Measurements from ENCODE around the gene DPF1. TPM values are rescaled to one million over a fixed set of nuclear protein-coding genes. Genes with fewer than 3 reads are reported as not detected.

The DPF1 gene
- polyA plus RNA-seq, 1 donor (not counting 4 experiments of a cell fraction or from before 2014, with no cell fraction given), result 1.5 TPM

DNA sequence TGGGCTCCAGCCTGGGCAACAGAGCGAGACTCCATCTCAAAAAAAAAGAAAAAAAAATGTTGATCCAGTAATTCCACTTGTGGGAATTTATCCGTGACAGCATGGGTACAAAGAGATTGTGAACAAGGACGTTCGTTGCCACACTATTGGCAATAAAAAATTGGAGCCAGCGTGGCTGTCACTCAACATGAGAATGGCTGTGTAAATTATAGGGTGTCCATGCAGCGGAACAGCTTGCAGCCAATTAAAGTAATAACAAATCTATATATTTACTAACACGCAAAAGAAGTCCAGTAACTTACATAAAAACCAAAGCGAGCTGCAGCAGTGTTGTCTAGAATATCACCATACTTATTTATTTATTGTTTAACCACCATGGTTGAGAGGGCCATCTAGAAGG lies 19.3 kb downstream of the DPF1 start:
- no peak overlapping the region for H3K4me3 ChIP-seq (ENCODE audit: control insufficient read depth in 2 of 3, extremely low read depth in 1 of 3, insufficient read depth in 2 of 3, low read depth in 1 of 3, low read length in 3 of 3)
- H2AFZ ChIP-seq (ENCODE audit: control insufficient read depth, low read length), result no peak overlapping the region
- H3K4me1 ChIP-seq (ENCODE audit: control insufficient read depth, extremely low read depth, insufficient read depth, low read length), result peaks cover 7% of the 10 kb centered on the region
- no peak for TF ChIP-seq EZH2 (IDR thresholded peaks at IDR 0.05; ENCODE audit: low read length)
- TF ChIP-seq, protein P1, sequence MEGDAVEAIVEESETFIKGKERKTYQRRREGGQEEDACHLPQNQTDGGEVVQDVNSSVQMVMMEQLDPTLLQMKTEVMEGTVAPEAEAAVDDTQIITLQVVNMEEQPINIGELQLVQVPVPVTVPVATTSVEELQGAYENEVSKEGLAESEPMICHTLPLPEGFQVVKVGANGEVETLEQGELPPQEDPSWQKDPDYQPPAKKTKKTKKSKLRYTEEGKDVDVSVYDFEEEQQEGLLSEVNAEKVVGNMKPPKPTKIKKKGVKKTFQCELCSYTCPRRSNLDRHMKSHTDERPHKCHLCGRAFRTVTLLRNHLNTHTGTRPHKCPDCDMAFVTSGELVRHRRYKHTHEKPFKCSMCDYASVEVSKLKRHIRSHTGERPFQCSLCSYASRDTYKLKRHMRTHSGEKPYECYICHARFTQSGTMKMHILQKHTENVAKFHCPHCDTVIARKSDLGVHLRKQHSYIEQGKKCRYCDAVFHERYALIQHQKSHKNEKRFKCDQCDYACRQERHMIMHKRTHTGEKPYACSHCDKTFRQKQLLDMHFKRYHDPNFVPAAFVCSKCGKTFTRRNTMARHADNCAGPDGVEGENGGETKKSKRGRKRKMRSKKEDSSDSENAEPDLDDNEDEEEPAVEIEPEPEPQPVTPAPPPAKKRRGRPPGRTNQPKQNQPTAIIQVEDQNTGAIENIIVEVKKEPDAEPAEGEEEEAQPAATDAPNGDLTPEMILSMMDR (optimal IDR thresholded peaks at IDR 0.05 in 1 of 3, IDR thresholded peaks at IDR 0.05 in 1 of 3, conservative IDR thresholded peaks at IDR 0.05 in 1 of 3; ENCODE audit: extremely low read depth in 1 of 3, insufficient read depth in 2 of 3, low read length in 3 of 3), result no peak
- no peaks in the 10 kb centered on the region for H3K79me2 ChIP-seq (ENCODE audit: control insufficient read depth, insufficient read depth, low read length)
- H3K36me3 ChIP-seq (ENCODE audit: control insufficient read depth in 2 of 2, extremely low read depth in 1 of 2, insufficient read depth in 2 of 2, low read length in 2 of 2), result peaks cover 3 to 25% of the 10 kb centered on the region in 2 experiments
- no peaks in the 10 kb centered on the region for H3K27me3 ChIP-seq (ENCODE audit: control insufficient read depth, extremely low read depth, insufficient read depth, low read length)
- H3K27ac ChIP-seq (ENCODE audit: control insufficient read depth, insufficient read depth, low read length), result no peak overlapping the region
- FAIRE-seq, result no peak
- H4K20me1 ChIP-seq (ENCODE audit: control insufficient read depth, extremely low read depth, insufficient read depth, low read length), result no peaks in the 10 kb centered on the region
- DNase-seq (ENCODE audit: low read depth, low spot score), result no peak
- H3K9ac ChIP-seq (ENCODE audit: control insufficient read depth, extremely low read depth, insufficient read depth, low read length), result no peak overlapping the region
- peaks cover 2% of the 10 kb centered on the region for H3K9me1 ChIP-seq (ENCODE audit: control insufficient read depth, extremely low read depth, insufficient read depth, low read length)
- no peak overlapping the region for H3K4me2 ChIP-seq (ENCODE audit: control insufficient read depth, extremely low read depth, insufficient read depth, low read depth, low read length)
- H3K9me3 ChIP-seq (ENCODE audit: control insufficient read depth, low read depth, low read length), result no peaks in the 10 kb centered on the region
- dilution Hi-C loops (cut with MboI; ENCODE audit: extremely low pct_ligation_motif_present, low sequenced_read_pairs), result no loop called here

DNA sequence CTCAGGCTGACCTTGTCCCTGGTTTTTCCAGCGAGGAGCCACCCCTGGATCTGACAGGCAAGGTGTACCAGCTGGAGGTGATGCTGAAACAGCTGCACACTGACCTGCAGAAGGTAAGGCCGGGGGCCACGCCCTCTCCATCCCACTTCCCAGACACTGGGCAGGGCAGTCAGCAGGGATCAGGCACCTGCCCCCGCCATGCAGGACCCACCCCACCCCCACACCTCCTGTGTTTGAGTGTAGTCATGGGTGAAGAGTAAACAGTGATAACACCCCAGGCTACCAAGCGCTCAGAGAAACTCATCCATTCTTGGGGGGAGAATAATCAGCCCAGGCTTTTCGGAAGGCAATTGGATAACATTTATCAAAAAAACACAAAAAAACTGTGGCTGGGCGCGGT lies 19.9 kb downstream of the DPF1 start:
- Histone ChIP-seq H3K4me1 (ENCODE audit: control insufficient read depth, extremely low read depth, insufficient read depth, low read length) (peaks cover under 1% of the 10 kb centered on the region), H3K4me2 (ENCODE audit: control insufficient read depth, extremely low read depth, insufficient read depth, low read depth, low read length) (no peak overlapping the region), H3K79me2 (ENCODE audit: control insufficient read depth, insufficient read depth, low read length) (no peaks in the 10 kb centered on the region), H3K9ac (ENCODE audit: control insufficient read depth, extremely low read depth, insufficient read depth, low read length) (no peak overlapping the region), H4K20me1 (ENCODE audit: control insufficient read depth, extremely low read depth, insufficient read depth, low read length) (no peaks in the 10 kb centered on the region), H2AFZ (ENCODE audit: control insufficient read depth, low read length) (no peak overlapping the region), H3K27me3 (ENCODE audit: control insufficient read depth, extremely low read depth, insufficient read depth, low read length) (no peaks in the 10 kb centered on the region), H3K27ac (ENCODE audit: control insufficient read depth, insufficient read depth, low read length) (no peak overlapping the region), H3K9me1 (ENCODE audit: control insufficient read depth, extremely low read depth, insufficient read depth, low read length) (no peaks in the 10 kb centered on the region), H3K4me3 (ENCODE audit: control insufficient read depth in 2 of 3, extremely low read depth in 1 of 3, insufficient read depth in 2 of 3, low read depth in 1 of 3, low read length in 3 of 3) (no peak overlapping the region), H3K9me3 (ENCODE audit: control insufficient read depth, low read depth, low read length) (no peaks in the 10 kb centered on the region), H3K36me3 (ENCODE audit: control insufficient read depth in 2 of 2, extremely low read depth in 1 of 2, insufficient read depth in 2 of 2, low read length in 2 of 2) (peaks cover 3 to 27% of the 10 kb centered on the region in 2 experiments)
- TF ChIP-seq, protein P1 (optimal IDR thresholded peaks at IDR 0.05 in 1 of 3, IDR thresholded peaks at IDR 0.05 in 1 of 3, conservative IDR thresholded peaks at IDR 0.05 in 1 of 3; ENCODE audit: extremely low read depth in 1 of 3, insufficient read depth in 2 of 3, low read length in 3 of 3), result no peak
- no peak for TF ChIP-seq EZH2 (IDR thresholded peaks at IDR 0.05; ENCODE audit: low read length)
- DNase-seq (ENCODE audit: low read depth, low spot score), result no peak
- dilution Hi-C loops (cut with MboI; ENCODE audit: extremely low pct_ligation_motif_present, low sequenced_read_pairs), result no loop called here
- FAIRE-seq, result no peak
